Neural cell (in vitro differentiated cells): ENCODE measurements around the gene RBFOX2. TPM values are rescaled to one million over a fixed set of nuclear protein-coding genes. Genes with fewer than 3 reads are reported as not detected.

Experiments used
- H2AFZ ChIP-seq: fragments of 200-600, 300-800 bp; sonication (generic), shearing (Covaris generic); 2 replicates; pipeline ENCODE4 v1.6.0; 2014; ENCODE audit warnings: low read depth, mild to moderate bottlenecking, antibody characterized with exemption, low read length, moderate library complexity
- H3F3A ChIP-seq: fragments of 200-600 bp; shearing (Covaris generic); 2 replicates; pipeline ENCODE4 v1.6.1; 2016; ENCODE audit warnings: mild to moderate bottlenecking, moderate library complexity, mixed read lengths, antibody characterized with exemption, low read length; ENCODE audit not compliant: insufficient read depth, poor library complexity, severe bottlenecking
- H3K27ac ChIP-seq: fragments of 200-600, 300-800 bp; sonication (generic), shearing (Covaris generic); 2 replicates; pipeline ENCODE4 v1.5.1; 2014; ENCODE audit warnings: mild to moderate bottlenecking, low read length, moderate library complexity
- H3K27me3 ChIP-seq: fragments of 300-800, 200-600 bp; sonication (generic), shearing (Covaris generic); 2 replicates; pipeline ENCODE4 v1.6.0; 2014; ENCODE audit warnings: mild to moderate bottlenecking, low read depth, low read length, moderate library complexity; ENCODE audit not compliant: insufficient read depth
- H3K36me3 ChIP-seq: fragments of 300-800, 200-600 bp; sonication (generic), shearing (Covaris generic); 2 replicates; pipeline ENCODE4 v1.5.1; 2014; ENCODE audit warnings: mild to moderate bottlenecking, antibody characterized with exemption, low read length, moderate library complexity; ENCODE audit not compliant: insufficient read depth
- H3K4me2 ChIP-seq: fragments of 300-800, 200-600 bp; sonication (generic), shearing (Covaris generic); 2 replicates; pipeline ENCODE4 v1.6.0; 2014; ENCODE audit warnings: mild to moderate bottlenecking, low read length
- H3K4me3 ChIP-seq: fragments of 300-800, 200-600 bp; sonication (generic), shearing (Covaris generic); 2 replicates; pipeline ENCODE4 v1.5.1; 2014; ENCODE audit warnings: mild to moderate bottlenecking, low read length, moderate library complexity
- H3K79me2 ChIP-seq: fragments of 200-600 bp; shearing (Covaris generic); replicated peaks from 2 replicates; pipeline ENCODE4 v1.6.0; 2014; ENCODE audit warnings: mild to moderate bottlenecking, low read length, moderate library complexity; ENCODE audit not compliant: insufficient read depth
- H3K9ac ChIP-seq: fragments of 300-800, 200-600 bp; sonication (generic), shearing (Covaris generic); 2 replicates; pipeline ENCODE4 v1.6.1; 2016; ENCODE audit warnings: mild to moderate bottlenecking, low read length, mixed read lengths
- H3K9me2 ChIP-seq: fragments of 200-600 bp; shearing (Covaris generic); 2 replicates; pipeline ENCODE4 v1.6.1; 2016; ENCODE audit warnings: mild to moderate bottlenecking, low read length, mixed read lengths; ENCODE audit not compliant: insufficient read depth
- H3K9me3 ChIP-seq: fragments of 200-600, 300-800 bp; sonication (generic), shearing (Covaris generic); 2 replicates; pipeline ENCODE4 v1.6.1; 2016; ENCODE audit warnings: mild to moderate bottlenecking, mixed run types, low read length, moderate library complexity, mixed read lengths
- H4K20me1 ChIP-seq: fragments of 200-600 bp; shearing (Covaris generic); 2 replicates; pipeline ENCODE4 v1.6.1; 2016; ENCODE audit warnings: mild to moderate bottlenecking, mixed run types; ENCODE audit not compliant: insufficient read depth
- CTCF ChIP-seq: fragments of 450-650 bp; IDR thresholded peaks from 2 replicates; pipeline ENCODE4 v1.5.1; 2014; ENCODE audit warnings: antibody characterized with exemption, mild to moderate bottlenecking, moderate library complexity; ENCODE audit not compliant: poor library complexity, severe bottlenecking
- EP300 ChIP-seq: fragments of 450-650 bp; conservative IDR thresholded peaks from 2 replicates; pipeline ENCODE4 v1.6.1; 2014; ENCODE audit warnings: antibody characterized with exemption, mild to moderate bottlenecking, moderate library complexity; ENCODE audit not compliant: poor library complexity, severe bottlenecking
- EZH2 ChIP-seq: fragments of 200-600, 300-800 bp; shearing (Covaris generic), sonication (generic); IDR thresholded peaks from 2 replicates; pipeline ENCODE4 v1.6.1; 2014; ENCODE audit warnings: antibody characterized with exemption, low read length, borderline replicate concordance, mild to moderate bottlenecking; ENCODE audit not compliant: insufficient read depth, poor library complexity, severe bottlenecking
- MXI1 ChIP-seq: fragments of 450-650 bp; conservative IDR thresholded peaks from 2 replicates; pipeline ENCODE4 v1.6.1; 2014; ENCODE audit warnings: antibody characterized with exemption, mild to moderate bottlenecking; ENCODE audit not compliant: poor library complexity, severe bottlenecking
- POLR2AphosphoS5 ChIP-seq: IDR thresholded peaks from 2 replicates; pipeline ENCODE4 v1.6.1; 2012
- RAD21 ChIP-seq: fragments of 450-650 bp; conservative IDR thresholded peaks from 2 replicates; pipeline ENCODE4 v1.6.1; 2014; ENCODE audit warnings: antibody characterized with exemption, mild to moderate bottlenecking, moderate library complexity
- SMC3 ChIP-seq: fragments of 450-650 bp; conservative IDR thresholded peaks from 2 replicates; pipeline ENCODE4 v1.6.1; 2014; ENCODE audit warnings: antibody characterized with exemption, mild to moderate bottlenecking, moderate library complexity; ENCODE audit not compliant: poor library complexity
- TAF1 ChIP-seq: IDR thresholded peaks from 2 replicates; pipeline ENCODE4 v1.6.1; 2012; ENCODE audit warnings: low read depth
- polyA plus RNA-seq: library from polyadenylated mRNA; depleted of rRNA; stranded (reverse); fragments of >200 nt; gene quantifications from 2 replicates; pipeline ENCODE4 v1.2.3, GENCODE V29; 2014
- TF ChIP-seq, protein P1 (sequence below): IDR thresholded peaks from 2 replicates; pipeline ENCODE4 v1.6.1; 2012; ENCODE audit warnings: borderline replicate concordance

RBFOX2 gene
- polyA plus RNA-seq, 1 donor from 2014 or later: 529 TPM

- no peaks in the 10 kb centered on the region for H3K27me3 ChIP-seq
- no peaks in the 10 kb centered on the region for H3K9me3 ChIP-seq
- no peaks in the 10 kb centered on the region for H4K20me1 ChIP-seq
- no peaks in the 10 kb centered on the region for H3K9me2 ChIP-seq
- H3K9ac ChIP-seq: no peak overlapping the region
- no peak overlapping the region for H3K27ac ChIP-seq
- no peak overlapping the region for H2AFZ ChIP-seq
- peaks cover 5% of the 10 kb centered on the region for H3K79me2 ChIP-seq
- H3K4me2 ChIP-seq: no peak overlapping the region
- no peaks in the 10 kb centered on the region for H3K36me3 ChIP-seq
- H3F3A ChIP-seq: no peaks in the 10 kb centered on the region
- TF ChIP-seq, protein P1, sequence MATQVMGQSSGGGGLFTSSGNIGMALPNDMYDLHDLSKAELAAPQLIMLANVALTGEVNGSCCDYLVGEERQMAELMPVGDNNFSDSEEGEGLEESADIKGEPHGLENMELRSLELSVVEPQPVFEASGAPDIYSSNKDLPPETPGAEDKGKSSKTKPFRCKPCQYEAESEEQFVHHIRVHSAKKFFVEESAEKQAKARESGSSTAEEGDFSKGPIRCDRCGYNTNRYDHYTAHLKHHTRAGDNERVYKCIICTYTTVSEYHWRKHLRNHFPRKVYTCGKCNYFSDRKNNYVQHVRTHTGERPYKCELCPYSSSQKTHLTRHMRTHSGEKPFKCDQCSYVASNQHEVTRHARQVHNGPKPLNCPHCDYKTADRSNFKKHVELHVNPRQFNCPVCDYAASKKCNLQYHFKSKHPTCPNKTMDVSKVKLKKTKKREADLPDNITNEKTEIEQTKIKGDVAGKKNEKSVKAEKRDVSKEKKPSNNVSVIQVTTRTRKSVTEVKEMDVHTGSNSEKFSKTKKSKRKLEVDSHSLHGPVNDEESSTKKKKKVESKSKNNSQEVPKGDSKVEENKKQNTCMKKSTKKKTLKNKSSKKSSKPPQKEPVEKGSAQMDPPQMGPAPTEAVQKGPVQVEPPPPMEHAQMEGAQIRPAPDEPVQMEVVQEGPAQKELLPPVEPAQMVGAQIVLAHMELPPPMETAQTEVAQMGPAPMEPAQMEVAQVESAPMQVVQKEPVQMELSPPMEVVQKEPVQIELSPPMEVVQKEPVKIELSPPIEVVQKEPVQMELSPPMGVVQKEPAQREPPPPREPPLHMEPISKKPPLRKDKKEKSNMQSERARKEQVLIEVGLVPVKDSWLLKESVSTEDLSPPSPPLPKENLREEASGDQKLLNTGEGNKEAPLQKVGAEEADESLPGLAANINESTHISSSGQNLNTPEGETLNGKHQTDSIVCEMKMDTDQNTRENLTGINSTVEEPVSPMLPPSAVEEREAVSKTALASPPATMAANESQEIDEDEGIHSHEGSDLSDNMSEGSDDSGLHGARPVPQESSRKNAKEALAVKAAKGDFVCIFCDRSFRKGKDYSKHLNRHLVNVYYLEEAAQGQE: no peak
- TF ChIP-seq MXI1 (no peak), TAF1 (no peak), EZH2 (no peak)
- H3K4me3 ChIP-seq: no peak overlapping the region
Measured at GRCh38 chr22:35873426-35873825, 155.2 kb downstream of the RBFOX2 start.

DNA sequence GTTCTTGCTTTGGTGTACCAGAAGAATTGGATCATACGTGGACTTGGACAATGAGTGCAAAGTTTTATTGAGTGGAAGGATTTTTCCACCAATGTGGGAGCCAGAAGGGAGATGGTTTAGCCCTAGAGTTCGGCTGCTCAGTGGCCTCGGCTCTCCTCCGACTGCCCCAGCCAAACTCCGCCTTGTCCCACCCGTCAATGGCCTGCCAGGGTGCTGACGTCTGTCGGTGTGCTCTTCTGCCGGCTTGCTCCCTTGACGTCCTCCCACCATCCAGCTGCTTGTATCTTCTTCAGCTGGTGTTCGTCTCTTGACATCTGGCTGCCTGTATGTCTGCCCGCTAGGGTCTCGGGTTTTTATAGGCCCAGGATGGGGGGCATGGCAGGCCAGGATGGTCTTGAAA is 156.2 kb downstream of the RBFOX2 start:
- Histone ChIP-seq H3K4me3 (no peak overlapping the region), H3K27me3 (no peaks in the 10 kb centered on the region), H3F3A (no peaks in the 10 kb centered on the region), H3K36me3 (no peaks in the 10 kb centered on the region), H3K9me2 (no peaks in the 10 kb centered on the region), H3K4me2 (no peak overlapping the region), H3K79me2 (peaks cover 10% of the 10 kb centered on the region), H3K27ac (no peak overlapping the region), H4K20me1 (no peaks in the 10 kb centered on the region), H2AFZ (no peak overlapping the region), H3K9ac (no peak overlapping the region), H3K9me3 (no peaks in the 10 kb centered on the region)
- TF ChIP-seq POLR2AphosphoS5 (no peak), TAF1 (no peak), MXI1 (no peak), EZH2 (no peak), CTCF (no peak), RAD21 (no peak)

DNA sequence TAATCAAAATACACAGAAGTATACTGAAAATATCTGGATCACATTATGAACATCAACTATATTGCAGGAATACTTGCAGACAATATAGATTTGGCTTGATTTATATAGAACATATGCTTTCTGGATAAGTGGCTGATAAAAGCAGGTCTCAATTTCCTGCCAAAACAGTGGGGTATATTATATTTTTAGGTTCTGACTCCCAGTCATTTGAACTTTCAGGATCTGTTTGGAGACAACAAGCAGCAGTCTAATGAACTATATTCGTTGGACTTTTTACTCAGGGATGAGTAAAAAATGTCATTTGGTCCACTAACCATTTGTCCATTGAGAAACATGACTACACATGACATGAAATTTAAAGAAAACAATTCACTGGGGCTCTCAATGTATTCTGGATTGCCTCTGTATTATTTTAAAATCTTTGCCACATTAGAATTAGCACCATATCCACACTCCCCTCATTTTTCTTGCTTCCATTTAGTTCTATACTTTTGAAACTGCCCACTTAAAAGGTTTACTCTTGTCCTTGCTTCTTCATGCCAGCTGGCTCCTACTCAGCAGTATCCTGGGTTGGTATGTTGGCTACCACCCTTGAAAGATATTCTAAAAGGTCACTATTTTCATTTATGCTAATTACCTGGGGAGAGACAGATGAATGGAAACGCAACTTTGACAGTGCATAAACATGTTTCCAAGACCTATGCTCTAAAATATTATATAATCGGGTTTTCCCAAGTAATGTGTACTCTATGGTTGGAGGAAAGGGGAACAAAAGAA is 157.9 kb downstream of the RBFOX2 start:
- Histone ChIP-seq H3K9me2 (no peaks in the 10 kb centered on the region), H3K27ac (no peak overlapping the region), H3F3A (no peaks in the 10 kb centered on the region), H3K4me3 (no peak overlapping the region), H2AFZ (no peak overlapping the region), H3K4me2 (no peak overlapping the region), H3K36me3 (no peaks in the 10 kb centered on the region), H3K27me3 (no peaks in the 10 kb centered on the region), H3K9ac (no peak overlapping the region), H4K20me1 (peaks cover 3% of the 10 kb centered on the region), H3K9me3 (no peaks in the 10 kb centered on the region), H3K79me2 (peaks cover 24% of the 10 kb centered on the region)
- no peak for TF ChIP-seq MXI1
- no peak for TF ChIP-seq EP300
- TF ChIP-seq TAF1: no peak
- no peak for TF ChIP-seq POLR2AphosphoS5
- TF ChIP-seq, protein P1: no peak
- TF ChIP-seq RAD21: no peak
- TF ChIP-seq SMC3: no peak
- no peak for TF ChIP-seq CTCF
